Nephron progenitor cell (in vitro differentiated cells): Measurements from ENCODE around the gene DCLK1.

Experiments used
- DNase-seq: peaks from one replicate; pipeline ENCODE4 v3.0.0; 2021
- H3K27ac Mint-ChIP-seq: 2 replicates; pipeline ENCODE4 v1.8.0; 2021; ENCODE audit warnings: mild to moderate bottlenecking, moderate library complexity, mixed read lengths
- H3K27me3 Mint-ChIP-seq: 2 replicates; pipeline ENCODE4 v1.8.0; 2021; ENCODE audit warnings: mild to moderate bottlenecking, low read depth, mixed read lengths; ENCODE audit not compliant: poor library complexity
- H3K36me3 Mint-ChIP-seq: 2 replicates; pipeline ENCODE4 v1.8.0; 2021; ENCODE audit warnings: low read depth, mixed read lengths
- H3K4me1 Mint-ChIP-seq: 2 replicates; pipeline ENCODE4 v1.8.0; 2021; ENCODE audit warnings: mixed read lengths
- H3K4me3 Mint-ChIP-seq: 2 replicates; pipeline ENCODE4 v1.8.0; 2021; ENCODE audit warnings: mild to moderate bottlenecking, moderate library complexity, mixed read lengths
- H3K9me3 Mint-ChIP-seq: 2 replicates; pipeline ENCODE4 v1.8.0; 2021; ENCODE audit warnings: mild to moderate bottlenecking, moderate library complexity, mixed read lengths
- TF ChIP-seq, protein P1 (sequence below): fragments of 200-600 bp; sonication (generic); IDR thresholded peaks from 2 replicates; pipeline ENCODE4 v1.5.0; 2021; ENCODE audit warnings: antibody characterized with exemption

Gene DCLK1

DNA sequence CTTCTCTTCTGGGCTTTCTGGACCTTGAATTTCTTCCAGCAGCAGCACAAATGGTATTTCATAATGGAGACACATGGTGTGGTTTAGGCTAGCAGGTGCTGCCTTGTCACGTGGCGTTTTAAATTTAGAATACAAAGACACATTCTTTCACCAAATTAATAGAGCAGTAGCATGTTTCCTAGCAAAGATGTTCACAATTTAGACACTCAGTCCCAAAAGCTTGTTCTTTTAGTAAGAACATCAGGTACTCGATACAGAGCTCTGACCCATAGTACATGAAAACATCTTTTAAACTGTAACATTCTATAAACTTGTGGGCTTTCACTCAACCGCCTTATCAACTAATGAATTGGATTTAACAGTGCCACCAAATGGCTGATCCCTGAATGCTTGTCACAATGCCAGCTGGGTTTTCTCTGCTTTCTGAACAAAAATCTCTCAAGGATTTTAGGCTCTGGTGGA lies 290.1 kb downstream of the DCLK1 start:
- H3K27me3 Mint-ChIP-seq = peaks cover 3% of the 10 kb centered on the region
- H3K4me1 Mint-ChIP-seq = no peaks in the 10 kb centered on the region
- no peak for DNase-seq
- TF ChIP-seq, protein P1, sequence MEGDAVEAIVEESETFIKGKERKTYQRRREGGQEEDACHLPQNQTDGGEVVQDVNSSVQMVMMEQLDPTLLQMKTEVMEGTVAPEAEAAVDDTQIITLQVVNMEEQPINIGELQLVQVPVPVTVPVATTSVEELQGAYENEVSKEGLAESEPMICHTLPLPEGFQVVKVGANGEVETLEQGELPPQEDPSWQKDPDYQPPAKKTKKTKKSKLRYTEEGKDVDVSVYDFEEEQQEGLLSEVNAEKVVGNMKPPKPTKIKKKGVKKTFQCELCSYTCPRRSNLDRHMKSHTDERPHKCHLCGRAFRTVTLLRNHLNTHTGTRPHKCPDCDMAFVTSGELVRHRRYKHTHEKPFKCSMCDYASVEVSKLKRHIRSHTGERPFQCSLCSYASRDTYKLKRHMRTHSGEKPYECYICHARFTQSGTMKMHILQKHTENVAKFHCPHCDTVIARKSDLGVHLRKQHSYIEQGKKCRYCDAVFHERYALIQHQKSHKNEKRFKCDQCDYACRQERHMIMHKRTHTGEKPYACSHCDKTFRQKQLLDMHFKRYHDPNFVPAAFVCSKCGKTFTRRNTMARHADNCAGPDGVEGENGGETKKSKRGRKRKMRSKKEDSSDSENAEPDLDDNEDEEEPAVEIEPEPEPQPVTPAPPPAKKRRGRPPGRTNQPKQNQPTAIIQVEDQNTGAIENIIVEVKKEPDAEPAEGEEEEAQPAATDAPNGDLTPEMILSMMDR = no peak
- no peaks in the 10 kb centered on the region for H3K36me3 Mint-ChIP-seq
- no peak overlapping the region for H3K4me3 Mint-ChIP-seq
- no peak overlapping the region for H3K27ac Mint-ChIP-seq
- no peaks in the 10 kb centered on the region for H3K9me3 Mint-ChIP-seq

DNA sequence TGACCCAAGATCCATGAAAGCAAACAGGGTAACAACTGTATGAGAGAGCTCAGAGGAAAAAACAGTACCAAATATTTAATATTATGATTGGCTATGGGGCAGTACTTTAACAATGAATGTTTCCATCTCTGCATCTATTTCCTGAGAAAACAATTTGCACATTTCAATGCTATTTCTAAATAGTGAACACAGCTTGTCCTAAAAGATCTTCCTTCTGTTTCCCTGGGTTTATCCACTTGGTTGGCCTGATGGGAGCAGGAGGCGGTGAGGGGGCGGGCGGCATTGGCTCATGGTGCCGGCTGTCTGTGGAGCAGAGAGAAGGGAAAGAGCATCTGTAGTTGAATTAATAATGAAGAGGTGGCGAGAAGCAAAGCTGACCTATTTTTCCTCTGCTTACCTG lies 291.4 kb downstream of the DCLK1 start:
- Mint-ChIP-seq H3K27me3 (peaks cover 6% of the 10 kb centered on the region), H3K27ac (no peak overlapping the region), H3K4me1 (no peaks in the 10 kb centered on the region), H3K36me3 (no peaks in the 10 kb centered on the region), H3K4me3 (no peak overlapping the region), H3K9me3 (no peaks in the 10 kb centered on the region)
- DNase-seq = no peak
- TF ChIP-seq, protein P1 = no peak

DNA sequence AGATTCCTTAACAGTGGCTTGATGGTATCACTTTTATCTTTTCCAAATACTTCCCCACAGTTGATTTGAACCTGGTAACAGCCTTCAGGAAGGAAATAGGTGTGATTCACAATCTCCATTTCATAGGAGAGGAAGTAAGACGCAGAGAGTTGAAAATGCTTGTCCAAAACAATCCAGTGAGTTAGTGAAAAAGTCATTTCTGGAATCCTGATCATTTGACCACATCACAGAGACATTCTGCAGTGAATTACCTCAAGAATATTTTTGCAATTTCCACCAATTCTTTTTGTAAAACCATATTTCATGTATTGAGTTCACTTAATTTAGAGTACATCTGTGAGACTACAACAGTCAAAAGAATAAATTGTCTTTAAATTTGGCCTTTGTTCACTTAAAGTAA lies 292.8 kb downstream of the DCLK1 start:
- TF ChIP-seq, protein P1 = no peak
- Mint-ChIP-seq H3K27ac (no peak overlapping the region), H3K27me3 (peaks cover 9% of the 10 kb centered on the region), H3K4me1 (no peaks in the 10 kb centered on the region), H3K36me3 (no peaks in the 10 kb centered on the region), H3K9me3 (no peaks in the 10 kb centered on the region), H3K4me3 (no peak overlapping the region)
- no peak for DNase-seq

DNA sequence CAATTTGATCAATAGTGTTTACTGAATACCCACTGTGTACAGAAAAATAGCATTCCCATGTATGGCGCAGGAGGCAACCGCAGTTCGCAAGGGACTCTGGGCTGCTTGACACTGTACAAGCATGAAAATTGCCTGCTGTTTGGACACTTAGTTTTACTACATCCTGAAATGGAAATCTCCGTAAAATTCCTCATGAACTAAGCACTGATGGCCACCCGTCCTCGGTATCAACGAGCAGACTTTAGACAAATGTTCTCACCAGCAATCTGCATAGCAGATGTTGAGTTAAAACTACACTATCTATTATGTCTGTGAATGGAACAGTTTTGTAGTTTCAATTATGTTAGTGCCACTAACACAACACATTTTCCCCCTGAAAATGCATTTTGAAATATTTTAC lies 294.7 kb downstream of the DCLK1 start:
- TF ChIP-seq, protein P1 = no peak
- Mint-ChIP-seq H3K27me3 (peaks cover 9% of the 10 kb centered on the region), H3K4me1 (no peaks in the 10 kb centered on the region), H3K36me3 (no peaks in the 10 kb centered on the region), H3K27ac (no peak overlapping the region), H3K4me3 (no peak overlapping the region), H3K9me3 (no peaks in the 10 kb centered on the region)
- DNase-seq = no peak

DNA sequence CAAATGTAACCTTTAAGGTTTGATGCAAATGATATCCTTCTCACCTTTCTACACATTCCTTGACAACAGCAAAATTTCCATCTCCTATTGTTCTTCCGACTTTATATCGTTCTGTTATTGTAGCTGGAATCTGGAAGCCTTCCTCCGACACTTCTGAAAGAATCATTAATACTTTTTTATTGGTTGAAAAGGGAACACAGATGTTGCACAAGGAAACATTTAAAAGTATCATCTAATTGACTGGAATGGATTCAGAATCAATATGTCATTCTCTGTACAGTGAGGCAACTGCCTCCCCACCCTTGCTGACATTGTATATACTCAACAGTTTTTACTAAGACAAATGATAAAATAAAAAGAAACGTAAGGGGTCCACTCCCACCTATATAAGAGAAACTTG lies 295.2 kb downstream of the DCLK1 start:
- H3K4me1 Mint-ChIP-seq = no peaks in the 10 kb centered on the region

DNA sequence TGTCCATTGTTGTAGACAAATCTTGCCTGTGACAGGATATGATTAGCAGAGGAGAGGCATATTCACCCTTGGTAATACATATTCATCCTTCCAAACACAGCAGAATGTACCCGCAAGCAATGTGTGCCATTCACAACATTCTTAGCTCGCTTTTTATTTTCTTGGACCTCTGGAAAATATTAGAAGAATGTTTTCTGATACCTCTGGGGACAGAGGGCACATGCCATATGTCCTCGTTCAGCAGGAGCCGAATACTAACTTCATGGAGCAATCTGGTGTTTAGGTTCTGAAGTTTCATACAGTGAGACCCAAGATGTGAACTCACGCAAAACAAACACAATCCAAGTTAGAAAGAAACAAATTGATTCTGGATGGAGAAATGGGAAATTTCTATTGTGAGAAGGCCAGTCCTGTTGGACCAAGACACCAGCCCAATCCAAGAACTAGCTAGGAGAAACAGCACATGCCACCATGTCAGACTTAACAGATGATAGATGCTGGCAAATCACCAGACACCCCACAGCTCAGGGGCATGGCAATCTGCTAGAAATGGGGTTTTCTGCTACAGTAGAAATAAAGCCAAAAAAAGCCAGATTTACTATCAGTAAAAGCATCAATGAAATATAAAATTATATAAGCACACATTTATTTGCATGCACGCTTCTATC lies 297.4 kb downstream of the DCLK1 start:
- H3K27ac Mint-ChIP-seq = no peak overlapping the region
- TF ChIP-seq, protein P1 = no peak
- H3K4me1 Mint-ChIP-seq = no peaks in the 10 kb centered on the region
- DNase-seq = no peak
- H3K36me3 Mint-ChIP-seq = no peaks in the 10 kb centered on the region
- no peak overlapping the region for H3K4me3 Mint-ChIP-seq
- no peaks in the 10 kb centered on the region for H3K9me3 Mint-ChIP-seq
- peaks cover 6% of the 10 kb centered on the region for H3K27me3 Mint-ChIP-seq

More for the DNA sequence above, 295.2 kb downstream of the DCLK1 start:
- no peaks in the 10 kb centered on the region for H3K36me3 Mint-ChIP-seq
- H3K27ac Mint-ChIP-seq = no peak overlapping the region
- peaks cover 8% of the 10 kb centered on the region for H3K27me3 Mint-ChIP-seq
- TF ChIP-seq, protein P1 = no peak
- DNase-seq = no peak
- H3K9me3 Mint-ChIP-seq = no peaks in the 10 kb centered on the region
- H3K4me3 Mint-ChIP-seq = no peak overlapping the region
